Left renal cortex interstitium (tissue), 4 donors: ENCODE measurements around the gene TSPAN18. TPM values are rescaled to one million over a fixed set of nuclear protein-coding genes. Genes with fewer than 3 reads are reported as not detected.

ENCODE experiments used
- polyA plus RNA-seq, 4 donors: library from polyadenylated mRNA; unstranded; fragments of 120-200 nt; gene quantifications; one replicate each; pipeline ENCODE4 v1.2.1, GENCODE V29; 2013; ENCODE audit not compliant: insufficient read length in 4 of 4

The TSPAN18 gene
- polyA plus RNA-seq, 4 donors: 49.5 to 59.0 (median 55.6) TPM

Other genes starting within 250 kb of the TSPAN18 start
- 10 to 100 TPM; 13.1 to 21.6 (median 20.8) TPM for gene CD82, start 161.3 kb upstream of the TSPAN18 start, polyA plus RNA-seq
- 10 to 100 TPM; 61.5 to 93.4 (median 70.4) TPM for gene TP53I11, start 223.9 kb downstream of the TSPAN18 start, polyA plus RNA-seq